ENCODE measurements around the gene LRRC74B.

LRRC74B gene

DNA sequence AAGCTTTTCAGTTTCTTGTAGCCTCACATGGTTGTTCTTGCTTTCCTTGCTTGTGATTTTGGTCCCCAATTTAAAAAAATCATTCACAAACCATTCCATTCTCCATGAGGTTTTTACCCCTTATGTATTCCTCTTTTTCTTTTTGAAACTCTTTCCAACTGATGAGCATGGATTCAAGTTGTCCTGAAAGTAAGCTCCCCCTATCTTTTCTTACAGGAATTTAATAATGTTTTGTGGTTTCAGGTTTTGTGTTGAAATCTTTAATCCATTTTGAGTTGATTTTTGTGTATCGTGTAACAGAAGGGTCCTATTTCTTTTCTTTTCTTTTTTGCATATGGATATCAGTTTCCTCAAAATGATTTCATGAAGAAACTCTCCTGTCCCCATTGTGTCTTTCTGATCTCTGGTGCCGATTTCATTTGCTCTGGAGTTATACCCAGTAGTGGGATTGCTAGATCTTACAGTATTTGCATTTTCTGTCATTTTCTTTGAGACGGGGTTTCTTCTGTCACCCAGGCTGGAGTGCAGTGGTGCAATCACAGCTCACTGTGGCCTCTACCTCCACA lies 58.5 kb downstream of the LRRC74B start:
- DNase-seq (ENCODE audit: low read depth) = no peak

DNA sequence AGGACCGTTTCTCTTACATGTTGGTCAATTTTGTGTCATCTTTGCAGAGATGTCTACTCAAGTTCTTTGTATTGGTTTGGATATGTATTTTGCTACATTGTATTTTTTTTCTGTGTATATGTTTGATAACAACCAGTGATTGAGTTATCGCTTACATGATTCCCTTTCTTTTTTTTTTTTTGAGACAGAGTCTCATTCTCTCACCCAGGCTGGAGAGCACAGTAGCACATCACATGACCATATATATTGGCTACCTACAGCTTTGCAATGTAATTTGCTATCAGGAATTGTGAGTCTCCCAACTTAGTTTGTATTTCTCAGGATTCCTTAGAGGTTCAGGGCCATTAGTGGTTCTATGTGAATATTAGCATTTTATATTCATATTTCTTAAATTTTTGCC lies 59.5 kb downstream of the LRRC74B start:
- no peak for DNase-seq (ENCODE audit: low read depth)

DNA sequence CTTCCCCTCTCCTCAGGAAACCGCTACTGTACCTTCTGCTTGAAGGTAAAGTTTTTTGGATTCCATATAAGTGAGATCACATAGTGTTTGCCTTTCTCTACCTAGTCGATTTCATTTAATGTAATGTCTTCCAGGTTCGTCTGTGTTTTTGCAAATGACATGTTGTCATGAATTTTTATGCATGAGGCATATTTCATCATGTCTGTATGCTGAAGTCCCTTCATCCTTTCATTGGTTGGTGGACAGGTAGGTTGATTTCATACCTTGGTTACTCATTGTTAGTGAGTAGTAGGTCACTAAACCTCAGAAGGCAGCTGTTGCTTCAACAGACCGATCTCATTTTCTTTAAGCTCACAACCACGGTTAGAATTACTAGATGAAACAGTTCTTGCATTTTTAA lies 60.3 kb downstream of the LRRC74B start:
- DNase-seq (ENCODE audit: low read depth) = no peak

DNA sequence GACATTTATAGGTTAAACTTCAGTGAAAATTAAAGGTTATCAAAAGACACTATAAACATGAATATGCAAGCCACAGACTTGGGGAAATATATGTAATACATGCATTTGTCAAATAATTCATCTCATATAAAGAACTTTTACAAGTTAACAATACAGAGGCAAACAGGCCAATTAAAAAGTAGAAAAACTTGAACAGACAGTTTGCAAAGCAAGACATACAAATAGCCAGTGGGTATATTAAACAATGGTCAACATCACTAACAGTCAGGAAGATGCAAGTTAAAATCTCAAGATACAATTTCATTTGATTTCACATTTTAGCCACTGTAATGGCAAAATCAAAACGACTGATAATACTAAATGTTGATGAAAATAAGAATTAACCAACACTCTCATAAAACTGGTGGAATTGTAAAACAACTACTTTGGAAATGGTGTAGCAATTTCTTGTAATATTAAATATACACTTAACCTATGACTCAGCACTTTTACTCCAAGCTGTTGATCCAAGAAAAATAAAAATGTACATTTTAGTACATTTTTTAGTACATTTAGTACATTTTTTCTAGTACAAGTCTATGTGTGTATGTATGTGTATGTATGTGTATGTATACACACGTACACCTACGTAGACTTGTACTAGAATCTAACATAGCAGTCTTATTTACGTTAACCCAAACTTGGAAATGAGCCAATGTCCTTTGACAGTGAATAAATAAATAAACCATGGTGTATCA lies 62.8 kb downstream of the LRRC74B start:
- DNase-seq (ENCODE audit: low read depth) = no peak

All from activated T-cell treated with anti-CD3 and anti-CD28 coated beads for 1 hour (primary cell).